Large intestine (tissue), 12 donors: ENCODE results near the gene LGI2. TPM values are rescaled to one million over a fixed set of nuclear protein-coding genes. Genes with fewer than 3 reads are reported as not detected.

Experiments
- DNase-seq, 2 donors: peaks; one replicate each; pipeline versions ENCODE4 v3.0.0 to v3.0.0-alpha.2; 2013
- H3K27ac ChIP-seq: one replicate; pipeline ENCODE4 v1.5.1; 2013; ENCODE audit warnings: low read length
- H3K27me3 ChIP-seq: 2 replicates; pipeline ENCODE4 v1.6.1; 2013; ENCODE audit warnings: low read length; ENCODE audit not compliant: control insufficient read depth, insufficient read depth
- H3K36me3 ChIP-seq: 2 replicates; pipeline ENCODE4 v1.6.1; 2013; ENCODE audit warnings: low read length; ENCODE audit not compliant: control insufficient read depth, insufficient read depth
- H3K4me1 ChIP-seq: one replicate; pipeline ENCODE4 v1.6.1; 2013; ENCODE audit warnings: low read length; ENCODE audit not compliant: control insufficient read depth, insufficient read depth
- H3K4me3 ChIP-seq: one replicate; pipeline ENCODE4 v1.5.1; 2013; ENCODE audit warnings: low read length
- H3K9me3 ChIP-seq: one replicate; pipeline ENCODE4 v1.6.1; 2013; ENCODE audit warnings: mild to moderate bottlenecking, low read depth, low read length, moderate library complexity; ENCODE audit not compliant: control insufficient read depth
- WGBS: methylation state at CpG from one replicate; pipeline ENCODE4 v1.1.5; 2013; ENCODE audit warnings: low lambda C conversion rate; ENCODE audit not compliant: insufficient coverage; 5-methylcytosine and 5-hydroxymethylcytosine counted together
- long read RNA-seq, 11 donors: transcript quantifications; one replicate each; lab custom pipeline, GENCODE V29; 2026
- polyA plus RNA-seq: library from polyadenylated mRNA; unstranded; fragments of 120-200 nt; gene quantifications from one replicate; pipeline ENCODE4 v1.2.1, GENCODE V29; 2013

LGI2 gene, protein sequence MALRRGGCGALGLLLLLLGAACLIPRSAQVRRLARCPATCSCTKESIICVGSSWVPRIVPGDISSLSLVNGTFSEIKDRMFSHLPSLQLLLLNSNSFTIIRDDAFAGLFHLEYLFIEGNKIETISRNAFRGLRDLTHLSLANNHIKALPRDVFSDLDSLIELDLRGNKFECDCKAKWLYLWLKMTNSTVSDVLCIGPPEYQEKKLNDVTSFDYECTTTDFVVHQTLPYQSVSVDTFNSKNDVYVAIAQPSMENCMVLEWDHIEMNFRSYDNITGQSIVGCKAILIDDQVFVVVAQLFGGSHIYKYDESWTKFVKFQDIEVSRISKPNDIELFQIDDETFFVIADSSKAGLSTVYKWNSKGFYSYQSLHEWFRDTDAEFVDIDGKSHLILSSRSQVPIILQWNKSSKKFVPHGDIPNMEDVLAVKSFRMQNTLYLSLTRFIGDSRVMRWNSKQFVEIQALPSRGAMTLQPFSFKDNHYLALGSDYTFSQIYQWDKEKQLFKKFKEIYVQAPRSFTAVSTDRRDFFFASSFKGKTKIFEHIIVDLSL
- polyA plus RNA-seq: 3.0 TPM
- long read RNA-seq, donor 1, full-length matches to known transcripts: 1 of 1 reads
- long read RNA-seq, donor 1, partial matches to known transcripts: 0 of 1 reads
- long read RNA-seq, donor 1, other reads (novel, unspliced or antisense): 0 of 1 reads
- long read RNA-seq, donor 2: 0 reads
- long read RNA-seq, donor 3: 0 reads
- long read RNA-seq, donor 4: 0 reads
- long read RNA-seq, donor 5, full-length matches to known transcripts: 1 of 1 reads
- long read RNA-seq, donor 5, partial matches to known transcripts: 0 of 1 reads
- long read RNA-seq, donor 5, other reads (novel, unspliced or antisense): 0 of 1 reads
- long read RNA-seq, donor 6, full-length matches to known transcripts: 2 of 2 reads
- long read RNA-seq, donor 6, partial matches to known transcripts: 0 of 2 reads
- long read RNA-seq, donor 6, other reads (novel, unspliced or antisense): 0 of 2 reads
- long read RNA-seq, donor 7, full-length matches to known transcripts: 4 of 4 reads
- long read RNA-seq, donor 7, partial matches to known transcripts: 0 of 4 reads
- long read RNA-seq, donor 7, other reads (novel, unspliced or antisense): 0 of 4 reads
- long read RNA-seq, donor 8, full-length matches to known transcripts: 1 of 1 reads
- long read RNA-seq, donor 8, partial matches to known transcripts: 0 of 1 reads
- long read RNA-seq, donor 8, other reads (novel, unspliced or antisense): 0 of 1 reads
- long read RNA-seq, donor 9, full-length matches to known transcripts: 2 of 2 reads
- long read RNA-seq, donor 9, partial matches to known transcripts: 0 of 2 reads
- long read RNA-seq, donor 9, other reads (novel, unspliced or antisense): 0 of 2 reads
- long read RNA-seq, donor 10, full-length matches to known transcripts: 1 of 1 reads
- long read RNA-seq, donor 10, partial matches to known transcripts: 0 of 1 reads
- long read RNA-seq, donor 10, other reads (novel, unspliced or antisense): 0 of 1 reads
- long read RNA-seq, donor 11, full-length matches to known transcripts: 5 of 5 reads
- long read RNA-seq, donor 11, partial matches to known transcripts: 0 of 5 reads
- long read RNA-seq, donor 11, other reads (novel, unspliced or antisense): 0 of 5 reads

DNA sequence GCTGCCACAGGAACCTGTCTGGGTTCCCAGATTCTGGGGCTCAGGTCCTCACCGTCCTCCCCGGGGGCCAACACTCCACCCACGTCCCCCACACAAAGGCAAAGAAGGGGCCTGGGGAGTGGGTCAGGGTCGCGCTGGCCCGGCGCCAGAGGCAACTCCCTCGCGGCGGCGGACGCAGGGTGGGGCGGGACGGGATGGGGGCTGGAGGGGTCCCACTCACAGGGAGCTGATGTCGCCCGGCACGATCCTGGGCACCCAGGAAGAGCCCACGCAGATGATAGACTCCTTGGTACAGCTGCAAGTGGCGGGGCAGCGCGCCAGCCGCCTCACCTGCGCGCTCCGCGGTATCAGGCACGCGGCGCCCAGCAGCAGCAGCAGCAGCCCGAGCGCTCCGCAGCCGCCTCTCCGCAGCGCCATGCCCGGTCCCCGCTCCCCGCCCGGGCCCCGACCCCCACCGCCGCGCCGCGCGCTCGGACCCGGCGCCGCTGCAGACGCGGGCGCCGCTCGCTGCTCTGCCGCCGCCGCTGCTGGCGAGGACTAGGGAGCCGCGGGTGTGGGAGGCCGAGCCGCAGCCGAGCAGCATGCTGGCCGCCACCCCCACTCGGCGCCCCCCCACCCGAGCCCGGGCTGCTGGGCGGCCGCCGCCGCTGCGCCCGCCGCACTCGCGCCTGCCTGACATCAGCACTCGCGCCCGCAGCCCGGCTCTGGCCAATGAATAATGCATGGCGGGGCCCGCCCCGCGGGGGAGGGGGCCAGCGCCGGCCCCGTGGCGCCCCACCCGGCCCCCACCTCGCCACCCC is at the start of gene LGI2:
TSS of gene LGI2 (minus strand) at position 670 of the 800 bp plus-strand sequence. CDS start at position 417, 253 bp downstream.
- WGBS: no CpG with 5 or more reads among the region's 92 CpGs
- Histone ChIP-seq H3K4me1 (peaks cover 7% of the 10 kb centered on the region), H3K9me3 (no peaks in the 10 kb centered on the region), H3K27me3 (peaks cover 43% of the 10 kb centered on the region), H3K4me3 (peak within 1 kb of the TSS; percentile 32), H3K36me3 (no peaks in the 10 kb centered on the region), H3K27ac (no peak within 1 kb of the TSS)
- DNase-seq: peak in 1 of 2 donors; percentile 32

DNA sequence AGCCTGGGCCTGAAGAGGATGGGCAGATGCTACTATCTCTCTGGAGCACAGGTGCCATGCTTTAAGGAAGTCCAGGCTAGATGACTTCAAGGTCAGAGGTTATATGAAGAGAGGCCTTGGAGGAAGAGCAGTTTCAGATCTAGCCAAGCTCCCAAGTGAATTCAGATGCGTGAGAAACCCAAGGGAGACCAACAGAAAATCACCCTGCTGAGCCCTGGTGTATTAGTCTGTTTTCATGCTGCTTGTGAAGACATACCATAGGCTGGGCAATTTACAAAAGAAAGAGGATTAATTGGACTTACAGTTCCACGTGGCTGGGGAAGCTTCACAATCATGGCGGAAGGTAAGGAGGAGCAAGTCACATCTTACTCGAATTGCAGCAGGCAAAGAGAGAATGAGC is 47.8 kb upstream of the LGI2 start:
- no peaks in the 10 kb centered on the region for H3K9me3 ChIP-seq
- WGBS: 83% methylated on average over 1 of the region's 4 CpGs
- no peak for DNase-seq

DNA sequence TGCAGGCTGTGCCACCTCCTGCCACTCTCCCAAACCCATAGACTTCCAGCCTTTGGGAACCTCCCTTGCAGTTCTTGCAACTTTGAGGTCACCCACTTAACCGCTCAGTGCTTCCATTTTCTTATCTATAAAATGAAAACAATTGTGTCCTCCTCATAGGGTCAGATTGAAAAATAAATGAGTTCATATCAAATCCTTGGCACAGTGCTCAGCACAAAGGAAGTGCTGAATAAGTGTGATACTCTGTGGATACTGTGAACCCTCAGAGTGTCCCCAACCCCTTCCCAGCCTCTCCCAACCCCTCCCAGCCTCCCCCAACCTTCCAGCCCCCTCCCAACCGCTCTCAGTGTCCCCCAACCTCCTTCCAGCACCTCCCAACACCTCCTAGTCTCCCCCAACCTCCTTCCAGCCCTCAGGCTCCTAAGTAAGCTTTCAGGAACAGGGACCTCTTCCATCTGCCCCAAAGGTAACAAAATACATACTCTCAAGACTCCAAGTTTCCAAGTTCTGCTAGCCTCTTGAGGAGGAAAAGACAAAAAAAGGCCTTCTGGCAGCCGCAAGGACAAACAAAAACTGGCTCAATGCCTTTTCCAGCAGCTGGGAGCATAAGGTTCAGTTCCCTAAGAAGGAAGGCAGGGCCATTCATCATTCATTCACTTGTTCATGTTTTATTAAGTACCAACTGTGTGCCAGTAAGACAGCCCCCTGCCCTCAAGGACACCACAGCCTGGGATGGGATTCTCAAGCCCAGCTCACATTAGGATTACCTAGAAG is 46.1 kb upstream of the LGI2 start:
- H3K4me1 ChIP-seq: peaks cover 4% of the 10 kb centered on the region
- DNase-seq: no peak
- WGBS: no CpG with 5 or more reads among the region's 3 CpGs
- H3K27me3 ChIP-seq: no peaks in the 10 kb centered on the region
- H3K4me3 ChIP-seq: no peak overlapping the region
- no peaks in the 10 kb centered on the region for H3K9me3 ChIP-seq
- no peaks in the 10 kb centered on the region for H3K36me3 ChIP-seq
- no peak overlapping the region for H3K27ac ChIP-seq

More for the DNA sequence above, 47.8 kb upstream of the LGI2 start:
- Histone ChIP-seq H3K27me3 (no peaks in the 10 kb centered on the region), H3K36me3 (no peaks in the 10 kb centered on the region), H3K4me1 (peaks cover 4% of the 10 kb centered on the region), H3K27ac (no peak overlapping the region), H3K4me3 (no peak overlapping the region)

- DNase-seq: no peak
- Histone ChIP-seq H3K9me3 (no peaks in the 10 kb centered on the region), H3K4me1 (peaks cover 4% of the 10 kb centered on the region), H3K36me3 (no peaks in the 10 kb centered on the region), H3K27me3 (no peaks in the 10 kb centered on the region), H3K4me3 (no peak overlapping the region), H3K27ac (no peak overlapping the region)
- WGBS: no CpG with 5 or more reads among the region's 4 CpGs
These were observed 45.1 kb upstream of the LGI2 start for GRCh38 chr4:25075851-25076250.

DNA sequence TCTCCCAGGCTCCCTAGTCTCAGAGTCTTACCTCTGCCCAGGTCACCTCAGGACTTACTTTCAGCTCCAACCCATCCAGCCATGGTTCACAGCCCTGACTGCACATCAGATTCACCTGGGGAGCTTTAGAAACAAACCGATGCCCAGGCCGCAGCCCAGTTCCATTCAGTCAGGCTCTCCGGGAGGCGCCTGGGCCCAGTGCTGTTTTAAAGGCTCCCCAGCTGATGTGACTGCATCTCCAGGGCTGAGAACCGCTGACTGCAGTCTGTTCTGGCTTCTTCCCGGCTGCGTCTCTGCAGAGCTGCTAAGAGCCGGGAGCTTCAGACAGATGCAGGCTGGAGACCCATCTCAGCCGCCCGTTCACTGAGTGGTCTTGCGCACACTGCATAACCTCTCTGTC is 44.4 kb upstream of the LGI2 start:
- H3K4me1 ChIP-seq: peaks cover 4% of the 10 kb centered on the region
- no CpG with 5 or more reads among the region's 11 CpGs for WGBS
- H3K9me3 ChIP-seq: no peaks in the 10 kb centered on the region
- H3K27ac ChIP-seq: no peak overlapping the region
- no peaks in the 10 kb centered on the region for H3K27me3 ChIP-seq
- no peak for DNase-seq
- H3K4me3 ChIP-seq: no peak overlapping the region
- no peaks in the 10 kb centered on the region for H3K36me3 ChIP-seq

DNA sequence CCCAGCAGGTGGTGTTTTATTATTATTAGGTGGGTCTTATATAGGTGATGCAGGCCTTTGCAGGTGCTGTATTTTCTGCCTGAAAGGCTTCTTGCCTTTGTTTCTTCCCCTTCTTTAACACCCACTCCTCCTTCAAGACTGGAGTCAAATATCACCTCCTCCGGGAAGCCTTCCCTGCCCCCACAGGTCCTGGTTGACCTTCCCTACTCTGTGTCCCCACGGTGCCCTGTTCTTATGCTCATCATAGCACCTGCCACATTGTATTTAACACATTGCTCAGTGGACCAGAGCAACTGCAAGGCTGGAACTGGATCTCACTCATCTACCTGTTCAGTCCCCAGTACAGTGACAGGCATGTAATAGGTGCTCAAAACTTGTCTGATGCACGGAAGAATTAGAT is 39.8 kb upstream of the LGI2 start:
- Histone ChIP-seq H3K27ac (no peak overlapping the region), H3K36me3 (no peaks in the 10 kb centered on the region), H3K9me3 (no peaks in the 10 kb centered on the region), H3K27me3 (no peaks in the 10 kb centered on the region), H3K4me1 (no peaks in the 10 kb centered on the region), H3K4me3 (no peak overlapping the region)
- WGBS: no CpG with 5 or more reads among the region's 3 CpGs
- no peak for DNase-seq

GRCh38 chr4:25069014-25069413 is 38.3 kb upstream of the LGI2 start:
- Histone ChIP-seq H3K4me3 (no peak overlapping the region), H3K4me1 (no peaks in the 10 kb centered on the region), H3K9me3 (no peaks in the 10 kb centered on the region), H3K27ac (no peak overlapping the region), H3K36me3 (no peaks in the 10 kb centered on the region), H3K27me3 (no peaks in the 10 kb centered on the region)
- no CpG with 5 or more reads among the region's 3 CpGs for WGBS
- peak in 1 of 2 donors; percentile 17 for DNase-seq

GRCh38 chr4:25068386-25068785 is 37.6 kb upstream of the LGI2 start:
- H3K9me3 ChIP-seq: no peaks in the 10 kb centered on the region
- no peaks in the 10 kb centered on the region for H3K4me1 ChIP-seq
- H3K4me3 ChIP-seq: no peak overlapping the region
- 75% methylated on average over 2 of the region's 3 CpGs for WGBS
- H3K36me3 ChIP-seq: no peaks in the 10 kb centered on the region
- no peaks in the 10 kb centered on the region for H3K27me3 ChIP-seq
- no peak overlapping the region for H3K27ac ChIP-seq
- no peak for DNase-seq
